ENCODE measurements around the gene BBS2. TPM values are rescaled to one million over a fixed set of nuclear protein-coding genes. Genes with fewer than 3 reads are reported as not detected.

The BBS2 gene
- total and polyA plus RNA-seq, 2 of the 13 experiments (the other 11 are each of a cell fraction or from before 2014, with no cell fraction given): 59.7 to 68.3 TPM

GRCh38 chr16:56538331-56538730, 18.5 kb upstream of the BBS2 start:
- Histone ChIP-seq H2AFZ (ENCODE audit: low read length) (no peak overlapping the region), H3K9ac (ENCODE audit: insufficient read depth, low read depth, low read length) (no peak overlapping the region), H3K4me1 (ENCODE audit: insufficient read depth, low read length) (peaks cover 38% of the 10 kb centered on the region), H3K4me2 (ENCODE audit: low read depth, low read length) (peak overlapping the region; percentile 31; the same call in 1 of the 2 replicates), H3K4me3 (replicated peaks in 1 of 3; ENCODE audit: insufficient read depth in 1 of 3, low read depth in 2 of 3, low read length in 3 of 3) (no peak overlapping the region), H3K9me3 (ENCODE audit: low read length) (0 out of 2 replicates have a peak, but pooled peaks cover 4% of the 10 kb centered on the region), H3K36me3 (replicated peaks in 1 of 2; ENCODE audit: control insufficient read depth in 1 of 2, insufficient read depth in 2 of 2, low read length in 2 of 2) (no peaks in the 10 kb centered on the region), H3K27me3 (ENCODE audit: control insufficient read depth in 1 of 2, insufficient read depth in 2 of 2, low read length in 2 of 2) (peaks cover 0 to 3% of the 10 kb centered on the region in 2 experiments; a peak in 1 of 5 replicates), H3K27ac (ENCODE audit: extremely low read length, insufficient read depth, low read length) (no peak overlapping the region), H4K20me1 (ENCODE audit: insufficient read depth, low read length) (no peaks in the 10 kb centered on the region), H3K79me2 (ENCODE audit: insufficient read depth, low read length) (no peaks in the 10 kb centered on the region)
- peak; percentile 43 for DNase-seq (ENCODE audit: low spot score)
- ATAC-seq: peak; percentile 77
- intact Hi-C loops (cut with micrococcal nuclease; ENCODE audit: unreplicated experiment) (no loop called here), in situ Hi-C loops (cut with HindIII; ENCODE audit: extremely low pct_ligation_motif_present, low pct_unique_long_range_greater_than_20kb) (no loop called here)
- ChIA-PET POLR2A (no interaction called here), CTCF (ENCODE audit: low intra/inter-chr PET ratio, low total read pairs) (no interaction called here)
- WGBS (ENCODE audit: low lambda C conversion rate): 4% methylated on average over 7 of the region's 7 CpGs
- no TSS peak for BruUV-seq (replicated peaks)
- FAIRE-seq: peak; percentile 48
- TF ChIP-seq RARA (CRISPR knock-in tag; IDR thresholded peaks at IDR 0.05) (peak; percentile 74), ZMYM3 (CRISPR knock-in tag; IDR thresholded peaks at IDR 0.05) (peak; percentile 76), ZNF770 (CRISPR knock-in tag; IDR thresholded peaks at IDR 0.05) (peak; percentile 33; the same call in 1 of the 2 replicates), STAG1 (CRISPR knock-in tag; IDR thresholded peaks at IDR 0.05) (no peak), CHD4 (IDR thresholded peaks at IDR 0.05; ENCODE audit: borderline replicate concordance, low read length) (peak; percentile 36; the same call in 1 of the 2 replicates), RXRB (CRISPR knock-in tag; IDR thresholded peaks at IDR 0.05; ENCODE audit: borderline replicate concordance) (0 out of 2 replicates have a peak, but pooled peaks have one; percentile 36), ZNF460 (CRISPR knock-in tag; IDR thresholded peaks at IDR 0.05; ENCODE audit: borderline replicate concordance) (peak; percentile 84), ZNF569 (CRISPR knock-in tag; IDR thresholded peaks at IDR 0.05; ENCODE audit: borderline replicate concordance) (no peak), AFF4 (CRISPR knock-in tag; IDR thresholded peaks at IDR 0.05) (no peak), NR2F6 (IDR thresholded peaks at IDR 0.05) (peak; percentile 63; the same call in 1 of the 2 replicates), NR2F6 (CRISPR knock-in tag; IDR thresholded peaks at IDR 0.05) (peak; percentile 85), LCORL (IDR thresholded peaks at IDR 0.05) (no peak), LCORL (CRISPR knock-in tag; IDR thresholded peaks at IDR 0.05) (peak; percentile 45; the same call in 1 of the 2 replicates), ZMYM4 (CRISPR knock-in tag; IDR thresholded peaks at IDR 0.05) (peak; percentile 66), ZMYM2 (CRISPR knock-in tag; IDR thresholded peaks at IDR 0.05) (peak; percentile 48; the same call in 1 of the 2 replicates), HOXA3 (CRISPR knock-in tag; IDR thresholded peaks at IDR 0.05) (0 out of 2 replicates have a peak, but pooled peaks have one; percentile 14), ZNF652 (CRISPR knock-in tag; IDR thresholded peaks at IDR 0.05; ENCODE audit: borderline replicate concordance, low read depth) (no peak), NR2F1 (CRISPR knock-in tag; IDR thresholded peaks at IDR 0.05) (peak; percentile 75 to 76), MTERF4 (CRISPR knock-in tag; IDR thresholded peaks at IDR 0.05) (no peak)

All from HepG2 (cell line).